Panc1 (cell line): ENCODE measurements around the gene CDKN2AIP. TPM values are rescaled to one million over a fixed set of nuclear protein-coding genes. Genes with fewer than 3 reads are reported as not detected.
A peak's percentile ranks its signal among the peaks of the same experiment; 100 is the strongest.

Source experiments
- ATAC-seq: fragments of 200-7000 bp; cut with Tn5 transposase; 2 replicates; pipeline ENCODE4 v1.9.1; 2020; ENCODE audit warnings: mild to moderate bottlenecking, moderate library complexity
- BruUV-seq: library from RNA; stranded (reverse); fragments of 400-500 nt; replicated peaks from 2 replicates; lab custom pipeline; 2021; lab: Mats Ljungman, UMichigan
- CTCF ChIA-PET: fragments of 300-600 bp; sonication (Branson Sonifier 250); formaldehyde crosslinking; loops from one replicate; lab custom pipeline; 2022; ENCODE audit warnings: antibody characterized with exemption; lab: Charles Lee
- POLR2A ChIA-PET: fragments of 300-600 bp; sonication (Branson Sonifier 250); formaldehyde crosslinking; loops from one replicate; lab custom pipeline; 2022; ENCODE audit warnings: antibody characterized with exemption; lab: Charles Lee
- DNase-seq: peaks from one replicate; pipeline ENCODE4 v3.0.0-alpha.2; 2010; ENCODE audit warnings: low read depth, low spot score
- H3K27ac ChIP-seq: 2 replicates; pipeline ENCODE4 v1.5.1; 2011; ENCODE audit warnings: mild to moderate bottlenecking, low read length, inconsistent platforms
- H3K27me3 ChIP-seq: fragments of 200-500 bp; sonication (Bioruptor generic); 2 replicates; pipeline ENCODE4 v1.6.0; 2014; ENCODE audit warnings: low read length, inconsistent platforms; ENCODE audit not compliant: control insufficient read depth, insufficient read depth
- H3K36me3 ChIP-seq: fragments of 200-500 bp; sonication (Bioruptor generic); 2 replicates; pipeline ENCODE4 v1.5.1; 2014; ENCODE audit warnings: inconsistent platforms, mild to moderate bottlenecking, low read length, moderate library complexity; ENCODE audit not compliant: control insufficient read depth, insufficient read depth
- H3K4me1 ChIP-seq: 2 replicates; pipeline ENCODE4 v1.5.1; 2011; ENCODE audit warnings: inconsistent platforms, mild to moderate bottlenecking, low read length, moderate library complexity; ENCODE audit not compliant: control insufficient read depth, insufficient read depth
- H3K4me3 ChIP-seq, 2 experiments: 2 replicates each; pipeline ENCODE4 v1.5.1; 2011 to 2012; ENCODE audit warnings: low read depth in 2 of 2, low read length in 2 of 2, mild to moderate bottlenecking in 2 of 2, inconsistent platforms in 1 of 2, moderate library complexity in 1 of 2
- H3K9me3 ChIP-seq: fragments of 200-500 bp; sonication (Bioruptor generic); 2 replicates; pipeline ENCODE4 v1.5.1; 2014; ENCODE audit warnings: low read depth, mild to moderate bottlenecking, inconsistent platforms, low read length, moderate library complexity; ENCODE audit not compliant: control insufficient read depth, insufficient read depth
- CTCF ChIP-seq: fragments of 450-650 bp; IDR thresholded peaks from 2 replicates; pipeline ENCODE4 v1.5.1; 2017; ENCODE audit warnings: mild to moderate bottlenecking
- POLR2AphosphoS5 ChIP-seq: IDR thresholded peaks from 2 replicates; pipeline ENCODE4 v1.6.1; 2012; ENCODE audit warnings: mild to moderate bottlenecking, low read depth, low read length, moderate library complexity
- REST ChIP-seq, 2 experiments: IDR thresholded peaks; 2 replicates each; pipeline ENCODE4 v1.6.1; 2011 to 2012; ENCODE audit warnings: low read depth in 2 of 2, control low read depth in 1 of 2, low read length in 1 of 2, mild to moderate bottlenecking in 1 of 2, moderate library complexity in 1 of 2; ENCODE audit not compliant: insufficient read depth in 1 of 2
- SIN3A ChIP-seq: IDR thresholded peaks from 2 replicates; pipeline ENCODE4 v1.6.1; 2012; ENCODE audit warnings: low read depth, mild to moderate bottlenecking, low read length, moderate library complexity, borderline replicate concordance; ENCODE audit not compliant: insufficient read depth
- TCF7L2 ChIP-seq: IDR thresholded peaks from 2 replicates; pipeline ENCODE4 v1.6.1; 2011; ENCODE audit warnings: mild to moderate bottlenecking, low read depth, low read length, inconsistent platforms
- in situ Hi-C: cut with HindIII; loops from 2 replicates; pipeline ENCODE4 v1.10.0; 2016; ENCODE audit warnings: low sequenced_read_pairs, low pct_unique_long_range_greater_than_20kb
- intact Hi-C: fragments of 100-400 bp; cut with micrococcal nuclease; formaldehyde crosslinking; loops from one replicate; pipeline ENCODE4 v1.10.0; 2022; ENCODE audit not compliant: unreplicated experiment
- total RNA-seq: library from RNA; stranded (reverse); gene quantifications from one replicate; pipeline ENCODE4 v1.2.1, GENCODE V29; 2021; ENCODE audit not compliant: unreplicated experiment

The CDKN2AIP gene
- total RNA-seq, 1 experiment from 2014 or later: 21.1 TPM

GRCh38 chr4:183434264-183434663 lies 10.2 kb upstream of the CDKN2AIP start:
- Histone ChIP-seq H3K4me3 (no peak overlapping the region), H3K9me3 (no peaks in the 10 kb centered on the region), H3K27ac (peak overlapping the region; percentile 5; the same call in 1 of the 2 replicates), H3K27me3 (no peaks in the 10 kb centered on the region), H3K36me3 (no peaks in the 10 kb centered on the region), H3K4me1 (peaks cover 14% of the 10 kb centered on the region)
- ChIA-PET CTCF (no interaction called here), POLR2A (interaction anchor here (0.6 kb wide), 1 partner anchor 10 kb away, joined by 3 read pairs; no protein-coding TSS in a partner anchor)
- no TSS peak for BruUV-seq
- intact Hi-C loops (no loop called here), in situ Hi-C loops (no loop called here)
- no peak for ATAC-seq
- no peak for DNase-seq
- no peak for TF ChIP-seq CTCF
- no peak for TF ChIP-seq TCF7L2
- no peak for TF ChIP-seq REST (IDR thresholded peaks at IDR 0.05; ENCODE audit: insufficient read depth in 1 of 2, low read depth in 2 of 2, low read length in 1 of 2)
- no peak for TF ChIP-seq POLR2AphosphoS5
- no peak for TF ChIP-seq SIN3A

- in situ Hi-C loops (no loop called here), intact Hi-C loops (no loop called here)
- TF ChIP-seq CTCF (no peak), POLR2AphosphoS5 (no peak), REST (IDR thresholded peaks at IDR 0.05; ENCODE audit: insufficient read depth in 1 of 2, low read depth in 2 of 2, low read length in 1 of 2) (no peak), TCF7L2 (no peak), SIN3A (no peak)
- no peak overlapping the region for H3K4me3 ChIP-seq
- H3K27me3 ChIP-seq: no peaks in the 10 kb centered on the region
- H3K4me1 ChIP-seq: peaks cover 14% of the 10 kb centered on the region
- no TSS peak for BruUV-seq
- DNase-seq (no peak), ATAC-seq (no peak)
- peak overlapping the region; percentile 5 for H3K27ac ChIP-seq
- H3K9me3 ChIP-seq: no peaks in the 10 kb centered on the region
- CTCF ChIA-PET: no interaction called here
- POLR2A ChIA-PET: interaction anchor here (0.6 to 0.7 kb wide), 2 partner anchors 9 to 79 kb away, joined by 3 read pairs; no protein-coding TSS in a partner anchor
- H3K36me3 ChIP-seq: no peaks in the 10 kb centered on the region
These were observed 9.7 kb upstream of the CDKN2AIP start for GRCh38 chr4:183434666-183435190.
